ENCODE results near the gene ZBTB46. TPM values are rescaled to one million over a fixed set of nuclear protein-coding genes. Genes with fewer than 3 reads are reported as not detected.

ZBTB46 gene
- total RNA-seq, 1 experiment from 2014 or later, result not detected

DNA sequence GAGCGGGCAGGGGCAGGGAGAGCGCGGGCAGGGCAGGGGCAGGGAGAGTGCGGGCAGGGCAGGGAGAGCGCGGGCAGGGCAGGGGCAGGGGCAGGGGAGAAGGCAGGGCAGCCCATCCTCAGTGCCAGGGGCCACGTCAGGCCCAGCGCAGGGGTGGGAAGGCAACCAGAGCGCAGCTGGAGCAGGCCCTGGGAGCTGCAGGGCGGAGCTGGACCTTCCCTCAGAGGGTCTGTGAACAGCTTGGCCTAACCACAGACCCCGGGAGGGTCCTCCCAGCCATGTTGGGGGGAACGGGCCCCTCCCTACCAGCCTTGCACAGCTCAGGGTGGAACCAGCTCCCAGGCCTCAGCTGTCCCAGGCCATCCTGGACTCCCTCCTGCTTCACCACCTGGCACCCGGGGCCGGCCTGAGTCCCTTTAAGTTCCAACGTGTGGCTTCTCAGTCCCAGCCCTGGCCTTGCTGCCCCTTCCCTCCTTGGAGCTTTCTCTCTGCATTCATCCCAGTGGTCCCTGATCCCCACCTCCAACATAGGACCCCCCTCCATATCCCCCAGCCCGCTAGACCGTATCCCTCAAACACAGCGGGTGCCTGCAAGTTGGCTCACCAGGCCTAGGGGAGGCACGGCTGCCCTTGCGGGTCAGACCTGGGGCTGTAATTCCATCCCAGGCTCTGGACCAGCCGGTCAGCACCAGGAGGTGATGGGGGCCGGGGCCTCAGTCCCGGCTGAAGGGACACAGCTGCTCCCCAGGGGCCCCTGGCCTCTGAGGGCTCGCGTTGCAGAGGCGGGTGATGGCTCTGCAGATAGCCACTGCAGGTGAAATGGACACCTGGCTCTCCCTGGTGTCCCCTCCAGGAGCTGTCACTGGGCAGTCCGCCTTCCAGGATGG is 5.6 kb upstream of the ZBTB46 start:
- H3K79me2 ChIP-seq (ENCODE audit: low read length), result no peaks in the 10 kb centered on the region
- DNase-seq, result no peak
- no peaks in the 10 kb centered on the region for H3K27me3 ChIP-seq (ENCODE audit: low read length)
- no peaks in the 10 kb centered on the region for H4K20me1 ChIP-seq (ENCODE audit: insufficient read depth, low read depth, low read length)
- no peak overlapping the region for H3K9ac ChIP-seq (ENCODE audit: low read length)
- H3K4me1 ChIP-seq (ENCODE audit: low read length), result no peaks in the 10 kb centered on the region
- no peaks in the 10 kb centered on the region for H3K36me3 ChIP-seq (ENCODE audit: insufficient read depth, low read length)
- no peaks in the 10 kb centered on the region for H3K9me2 ChIP-seq (replicated peaks; ENCODE audit: insufficient read depth, low read length)
- no peaks in the 10 kb centered on the region for H3K9me3 ChIP-seq (ENCODE audit: low read length)
- no peak overlapping the region for H3K27ac ChIP-seq (ENCODE audit: low read length)
- H3K4me2 ChIP-seq (ENCODE audit: low read depth, low read length, poor library complexity, severe bottlenecking), result no peak overlapping the region
- no peak overlapping the region for H3K4me3 ChIP-seq (ENCODE audit: low read length)
- no peak overlapping the region for H2AFZ ChIP-seq (ENCODE audit: low read length)

DNA sequence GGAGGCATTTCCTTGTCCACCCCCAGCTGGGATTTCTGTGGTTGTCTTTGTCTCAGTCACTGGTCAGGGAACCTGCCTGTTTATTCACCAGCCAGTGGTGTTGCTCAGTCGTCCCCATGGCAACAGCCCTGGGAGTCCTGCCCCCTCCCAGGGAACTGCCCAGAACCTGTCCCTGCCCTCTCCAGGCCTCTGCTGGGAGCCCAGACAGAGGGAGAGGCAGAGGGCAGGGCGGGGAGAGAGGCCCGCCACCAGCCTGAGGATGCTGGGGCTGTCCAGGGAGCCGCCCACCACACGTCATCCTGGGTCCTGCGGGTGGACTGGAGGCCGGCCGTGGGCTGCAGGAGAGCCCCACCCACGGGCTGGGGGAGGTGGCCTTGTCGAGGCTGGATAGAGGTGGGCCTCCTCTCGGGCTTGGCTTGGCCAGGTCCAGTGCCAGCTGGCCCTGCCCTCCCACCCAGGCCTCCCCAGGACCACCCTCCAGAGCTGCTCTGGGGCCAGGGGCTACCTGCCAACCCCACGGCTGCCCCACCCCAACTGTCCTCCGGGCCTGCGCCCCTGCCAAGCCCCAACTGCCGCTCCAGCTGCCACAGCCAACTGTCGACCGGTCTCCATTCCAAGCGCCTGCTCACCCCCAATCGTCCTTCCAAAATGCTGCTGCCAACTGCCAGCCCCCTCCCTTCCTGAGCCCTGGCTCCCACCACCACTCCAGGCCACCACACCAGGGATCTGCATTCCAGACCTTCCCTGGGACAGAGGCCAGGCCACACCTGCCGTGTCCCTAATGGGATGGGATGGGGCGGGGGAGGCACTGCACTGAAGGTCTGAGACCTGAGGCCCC is 4.2 kb upstream of the ZBTB46 start:
- H3K27me3 ChIP-seq (ENCODE audit: low read length), result no peaks in the 10 kb centered on the region
- H3K79me2 ChIP-seq (ENCODE audit: low read length), result no peaks in the 10 kb centered on the region
- H3K9me2 ChIP-seq (replicated peaks; ENCODE audit: insufficient read depth, low read length), result no peaks in the 10 kb centered on the region
- no peak overlapping the region for H3K4me3 ChIP-seq (ENCODE audit: low read length)
- no peaks in the 10 kb centered on the region for H3K36me3 ChIP-seq (ENCODE audit: insufficient read depth, low read length)
- H3K4me2 ChIP-seq (ENCODE audit: low read depth, low read length, poor library complexity, severe bottlenecking), result no peak overlapping the region
- no peak overlapping the region for H2AFZ ChIP-seq (ENCODE audit: low read length)
- DNase-seq, result no peak
- H4K20me1 ChIP-seq (ENCODE audit: insufficient read depth, low read depth, low read length), result no peaks in the 10 kb centered on the region
- no peak overlapping the region for H3K9ac ChIP-seq (ENCODE audit: low read length)
- no peaks in the 10 kb centered on the region for H3K4me1 ChIP-seq (ENCODE audit: low read length)
- H3K27ac ChIP-seq (ENCODE audit: low read length), result no peak overlapping the region
- no peaks in the 10 kb centered on the region for H3K9me3 ChIP-seq (ENCODE audit: low read length)

DNA sequence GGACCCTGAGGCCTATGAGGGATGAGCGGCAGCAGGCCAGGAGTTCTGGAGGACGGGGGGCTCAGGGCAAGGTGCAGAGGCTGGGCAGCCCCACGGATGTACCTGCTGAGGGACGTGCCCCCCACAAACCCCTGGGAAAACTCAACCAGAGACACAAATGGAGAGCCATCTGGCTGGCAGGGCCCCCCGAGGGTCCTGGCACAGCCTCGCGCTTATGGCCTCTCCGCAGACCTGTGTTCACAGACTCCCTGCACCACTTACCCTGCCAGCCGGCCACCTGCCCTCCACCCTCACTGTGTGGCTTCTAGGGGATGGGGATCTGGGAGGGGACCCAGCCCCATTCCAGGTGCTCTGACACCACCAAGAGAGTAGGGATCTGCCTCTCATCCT is 3.4 kb upstream of the ZBTB46 start:
- no peaks in the 10 kb centered on the region for H3K9me3 ChIP-seq (ENCODE audit: low read length)
- H3K9me2 ChIP-seq (replicated peaks; ENCODE audit: insufficient read depth, low read length), result no peaks in the 10 kb centered on the region
- H3K9ac ChIP-seq (ENCODE audit: low read length), result no peak overlapping the region
- no peak overlapping the region for H3K4me2 ChIP-seq (ENCODE audit: low read depth, low read length, poor library complexity, severe bottlenecking)
- no peak for DNase-seq
- no peaks in the 10 kb centered on the region for H3K79me2 ChIP-seq (ENCODE audit: low read length)
- H3K4me1 ChIP-seq (ENCODE audit: low read length), result no peaks in the 10 kb centered on the region
- no peaks in the 10 kb centered on the region for H3K27me3 ChIP-seq (ENCODE audit: low read length)
- no peak overlapping the region for H3K27ac ChIP-seq (ENCODE audit: low read length)
- H2AFZ ChIP-seq (ENCODE audit: low read length), result no peak overlapping the region
- H4K20me1 ChIP-seq (ENCODE audit: insufficient read depth, low read depth, low read length), result no peaks in the 10 kb centered on the region
- H3K4me3 ChIP-seq (ENCODE audit: low read length), result no peak overlapping the region
- no peaks in the 10 kb centered on the region for H3K36me3 ChIP-seq (ENCODE audit: insufficient read depth, low read length)

DNA sequence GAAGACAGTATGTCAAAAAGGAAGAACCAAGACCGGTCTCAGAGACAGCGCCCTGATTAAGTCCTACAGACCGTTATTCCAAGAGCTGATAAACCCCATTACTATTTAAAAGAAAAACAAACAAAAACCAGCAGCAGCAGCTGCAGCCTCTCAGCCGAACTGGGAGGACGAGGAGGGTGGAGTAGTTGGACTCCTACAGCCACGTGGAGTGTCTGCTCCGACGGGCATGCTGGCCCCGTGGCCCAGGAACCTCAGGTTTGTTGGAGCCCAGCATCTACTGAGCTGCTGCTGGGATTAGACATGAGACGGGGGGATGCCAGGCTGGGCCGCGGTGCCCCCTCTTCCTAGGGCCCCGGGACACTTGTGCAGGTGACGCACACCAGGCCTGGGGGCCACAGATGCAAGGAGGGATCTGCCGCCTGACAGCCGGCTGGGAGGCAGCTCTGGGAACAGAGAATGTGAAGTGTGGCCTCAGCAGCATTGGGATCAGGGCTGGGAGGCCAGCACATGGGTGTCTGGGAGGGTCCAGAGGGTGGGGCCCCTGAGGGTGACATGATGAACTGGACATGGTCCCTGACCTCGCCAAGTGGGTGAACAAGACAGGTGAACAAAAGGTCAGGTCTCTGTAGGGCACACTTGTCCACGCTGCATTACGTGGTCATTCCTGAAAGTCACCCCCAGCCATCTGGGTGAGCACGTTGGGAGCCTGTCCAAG is 2.9 kb upstream of the ZBTB46 start:
- Histone ChIP-seq H3K4me1 (ENCODE audit: low read length) (no peaks in the 10 kb centered on the region), H3K9ac (ENCODE audit: low read length) (no peak overlapping the region), H2AFZ (ENCODE audit: low read length) (no peak overlapping the region), H3K9me3 (ENCODE audit: low read length) (no peaks in the 10 kb centered on the region), H4K20me1 (ENCODE audit: insufficient read depth, low read depth, low read length) (no peaks in the 10 kb centered on the region), H3K27me3 (ENCODE audit: low read length) (no peaks in the 10 kb centered on the region), H3K4me2 (ENCODE audit: low read depth, low read length, poor library complexity, severe bottlenecking) (no peak overlapping the region), H3K27ac (ENCODE audit: low read length) (no peak overlapping the region), H3K9me2 (replicated peaks; ENCODE audit: insufficient read depth, low read length) (no peaks in the 10 kb centered on the region), H3K36me3 (ENCODE audit: insufficient read depth, low read length) (no peaks in the 10 kb centered on the region), H3K4me3 (ENCODE audit: low read length) (no peak overlapping the region), H3K79me2 (ENCODE audit: low read length) (no peaks in the 10 kb centered on the region)
- no peak for DNase-seq

DNA sequence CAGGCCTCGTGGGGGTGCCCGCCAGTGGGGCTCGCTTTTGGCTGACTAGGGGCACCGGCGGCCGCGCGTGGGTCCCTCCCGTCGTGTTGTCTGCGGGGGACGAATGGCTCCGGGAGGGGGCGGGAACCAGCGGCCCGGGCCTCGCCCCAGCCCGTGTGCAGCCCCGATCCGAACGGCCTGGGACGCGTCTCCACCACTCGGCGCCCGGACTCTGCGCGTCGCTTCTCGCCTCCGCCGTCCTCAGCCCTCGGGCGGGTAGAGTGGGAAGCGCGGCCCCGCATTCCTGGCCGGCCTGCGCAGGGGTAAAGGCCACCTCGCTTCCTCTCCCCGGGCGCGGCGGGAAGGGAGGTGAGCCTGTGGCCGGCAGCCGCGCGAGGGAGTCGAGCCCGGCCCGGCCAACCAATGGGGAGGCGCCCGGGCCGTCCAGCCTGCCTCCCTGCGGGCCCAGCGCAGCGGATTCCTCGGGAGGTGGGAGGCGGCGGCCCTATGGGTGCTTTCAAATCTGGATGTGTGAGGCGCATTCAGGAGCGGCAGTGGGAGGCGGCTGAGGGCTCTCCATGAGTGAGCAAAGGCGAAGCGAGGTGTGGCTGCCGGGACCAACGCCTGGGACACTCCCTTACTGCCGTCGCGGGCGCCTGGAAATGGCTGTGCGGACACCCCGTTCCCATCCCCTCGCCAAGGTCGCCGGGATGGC is 1.1 kb upstream of the ZBTB46 start:
- Histone ChIP-seq H4K20me1 (ENCODE audit: insufficient read depth, low read depth, low read length) (no peaks in the 10 kb centered on the region), H2AFZ (ENCODE audit: low read length) (no peak overlapping the region), H3K4me1 (ENCODE audit: low read length) (no peaks in the 10 kb centered on the region), H3K4me2 (ENCODE audit: low read depth, low read length, poor library complexity, severe bottlenecking) (no peak overlapping the region), H3K79me2 (ENCODE audit: low read length) (no peaks in the 10 kb centered on the region), H3K36me3 (ENCODE audit: insufficient read depth, low read length) (no peaks in the 10 kb centered on the region), H3K9ac (ENCODE audit: low read length) (no peak overlapping the region), H3K9me3 (ENCODE audit: low read length) (no peaks in the 10 kb centered on the region), H3K9me2 (replicated peaks; ENCODE audit: insufficient read depth, low read length) (no peaks in the 10 kb centered on the region), H3K4me3 (ENCODE audit: low read length) (no peak overlapping the region), H3K27ac (ENCODE audit: low read length) (no peak overlapping the region), H3K27me3 (ENCODE audit: low read length) (no peaks in the 10 kb centered on the region)
- no peak for DNase-seq

DNA sequence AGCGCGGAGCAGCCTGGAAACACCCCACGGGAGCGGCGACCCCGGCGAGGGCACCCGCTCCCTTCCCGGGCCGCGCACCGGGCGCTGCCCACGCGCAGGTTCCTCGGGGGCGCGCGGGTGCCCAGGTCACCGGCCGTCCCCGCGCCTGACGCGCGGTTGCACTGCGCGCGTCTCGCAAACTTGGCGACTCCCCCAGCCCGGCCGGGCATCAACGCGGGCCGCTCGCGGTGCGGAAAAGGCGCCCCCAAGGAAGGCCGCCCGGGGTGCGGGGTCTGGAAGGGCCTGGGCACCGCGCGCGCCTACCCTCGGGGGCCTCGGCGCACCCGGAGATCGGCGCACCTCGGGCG is 555 bp upstream of the ZBTB46 start:
- no peak overlapping the region for H3K27ac ChIP-seq (ENCODE audit: low read length)
- DNase-seq, result no peak
- H3K4me1 ChIP-seq (ENCODE audit: low read length), result no peaks in the 10 kb centered on the region
- no peaks in the 10 kb centered on the region for H3K9me3 ChIP-seq (ENCODE audit: low read length)
- no peak overlapping the region for H2AFZ ChIP-seq (ENCODE audit: low read length)
- H4K20me1 ChIP-seq (ENCODE audit: insufficient read depth, low read depth, low read length), result no peaks in the 10 kb centered on the region
- H3K4me3 ChIP-seq (ENCODE audit: low read length), result no peak overlapping the region
- no peaks in the 10 kb centered on the region for H3K9me2 ChIP-seq (replicated peaks; ENCODE audit: insufficient read depth, low read length)
- H3K4me2 ChIP-seq (ENCODE audit: low read depth, low read length, poor library complexity, severe bottlenecking), result no peak overlapping the region
- H3K36me3 ChIP-seq (ENCODE audit: insufficient read depth, low read length), result no peaks in the 10 kb centered on the region
- no peaks in the 10 kb centered on the region for H3K79me2 ChIP-seq (ENCODE audit: low read length)
- H3K9ac ChIP-seq (ENCODE audit: low read length), result no peak overlapping the region
- H3K27me3 ChIP-seq (ENCODE audit: low read length), result no peaks in the 10 kb centered on the region

DNA sequence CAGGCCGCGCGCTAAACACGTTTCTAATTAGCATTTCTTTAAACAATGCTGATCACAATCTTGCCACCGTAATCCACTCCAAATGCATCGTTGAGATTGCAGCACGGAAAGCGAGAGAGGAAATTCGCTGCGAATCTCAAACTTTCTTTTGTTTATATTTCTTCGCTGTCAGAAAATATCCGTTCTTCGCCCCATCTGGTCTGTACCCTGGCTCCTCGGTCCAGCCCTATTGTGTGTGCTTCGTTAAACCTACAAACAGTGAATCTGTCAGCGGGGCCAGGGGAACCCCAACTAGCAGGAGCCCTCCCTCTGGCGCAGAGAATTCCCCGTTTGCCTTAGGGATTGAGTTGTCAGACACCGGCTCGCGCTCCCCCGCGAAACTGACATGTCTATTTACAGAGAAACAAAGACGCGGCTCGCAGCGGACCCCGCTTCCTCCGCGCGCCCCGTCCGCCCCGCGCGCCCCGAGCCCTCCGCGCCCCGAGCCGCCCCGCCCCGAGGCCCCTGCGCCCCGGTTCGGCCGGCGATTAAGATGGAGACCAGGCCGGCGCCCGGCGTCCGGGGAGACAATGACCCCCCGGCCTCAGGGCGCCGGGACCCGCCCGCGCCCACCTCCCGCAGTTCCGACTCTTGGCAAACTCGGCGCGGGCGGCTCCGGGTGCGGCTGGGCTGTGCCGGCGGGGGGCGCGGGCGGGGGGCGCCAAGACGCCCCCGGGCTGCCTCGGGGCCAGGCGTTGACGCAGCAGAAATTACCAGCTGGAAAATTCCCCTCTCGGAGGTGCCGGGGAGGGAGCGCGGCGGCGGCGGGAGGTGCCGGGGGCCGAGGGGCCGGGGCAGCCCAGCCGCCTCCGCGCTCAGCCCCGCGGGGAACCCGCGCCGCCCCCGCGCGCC is 874 bp downstream of the ZBTB46 start:
- H3K27ac ChIP-seq (ENCODE audit: low read length), result no peak overlapping the region
- no peaks in the 10 kb centered on the region for H3K9me2 ChIP-seq (replicated peaks; ENCODE audit: insufficient read depth, low read length)
- no peak overlapping the region for H3K9ac ChIP-seq (ENCODE audit: low read length)
- no peak for DNase-seq
- H3K4me2 ChIP-seq (ENCODE audit: low read depth, low read length, poor library complexity, severe bottlenecking), result no peak overlapping the region
- no peaks in the 10 kb centered on the region for H3K27me3 ChIP-seq (ENCODE audit: low read length)
- no peaks in the 10 kb centered on the region for H3K36me3 ChIP-seq (ENCODE audit: insufficient read depth, low read length)
- H3K79me2 ChIP-seq (ENCODE audit: low read length), result no peaks in the 10 kb centered on the region
- H3K4me1 ChIP-seq (ENCODE audit: low read length), result no peaks in the 10 kb centered on the region
- H4K20me1 ChIP-seq (ENCODE audit: insufficient read depth, low read depth, low read length), result no peaks in the 10 kb centered on the region
- H3K9me3 ChIP-seq (ENCODE audit: low read length), result no peaks in the 10 kb centered on the region
- no peak overlapping the region for H3K4me3 ChIP-seq (ENCODE audit: low read length)
- H2AFZ ChIP-seq (ENCODE audit: low read length), result no peak overlapping the region
